Coronary artery (tissue), 2 donors: ENCODE measurements around the gene ATP5PO.

ENCODE experiments used
- DNase-seq: peaks from one replicate; pipeline ENCODE4 v3.0.0-alpha.2; 2017; ENCODE audit warnings: low spot score
- H3K27ac ChIP-seq, 2 donors: fragments of 200-600 bp; sonication (generic); one replicate each; pipeline ENCODE4 v1.5.1; 2016 to 2019
- H3K4me3 ChIP-seq: fragments of 200-600 bp; sonication (generic); 2 replicates; pipeline ENCODE4 v1.5.1; 2016; ENCODE audit warnings: mild to moderate bottlenecking, moderate library complexity
- TF ChIP-seq, protein P1 (sequence below): fragments of 200-600 bp; sonication (generic); IDR thresholded peaks from one replicate; pipeline ENCODE4 v1.5.1; 2019; ENCODE audit warnings: antibody characterized with exemption

Gene ATP5PO

DNA sequence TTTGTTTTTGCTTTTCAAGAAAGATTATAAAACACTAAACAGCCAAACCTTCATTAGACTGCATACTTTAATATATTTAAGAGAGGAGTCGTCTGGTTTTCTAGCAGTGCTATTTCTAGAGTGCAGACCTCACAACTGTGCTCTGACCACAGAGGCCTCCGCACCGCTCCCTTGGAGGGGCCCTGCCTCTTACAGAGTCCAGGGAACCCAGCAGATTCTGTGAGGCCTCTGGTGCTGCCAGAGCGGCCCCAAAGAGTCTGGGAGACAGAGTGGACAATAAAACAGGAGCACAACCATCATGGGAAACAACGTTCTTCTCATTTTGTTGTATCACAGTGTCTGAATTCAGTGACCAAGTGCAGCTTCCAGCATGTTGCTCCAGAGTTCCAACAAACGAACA, 5.8 kb downstream of the ATP5PO start:
- H3K27ac ChIP-seq, result no peak overlapping the region
- TF ChIP-seq, protein P1, sequence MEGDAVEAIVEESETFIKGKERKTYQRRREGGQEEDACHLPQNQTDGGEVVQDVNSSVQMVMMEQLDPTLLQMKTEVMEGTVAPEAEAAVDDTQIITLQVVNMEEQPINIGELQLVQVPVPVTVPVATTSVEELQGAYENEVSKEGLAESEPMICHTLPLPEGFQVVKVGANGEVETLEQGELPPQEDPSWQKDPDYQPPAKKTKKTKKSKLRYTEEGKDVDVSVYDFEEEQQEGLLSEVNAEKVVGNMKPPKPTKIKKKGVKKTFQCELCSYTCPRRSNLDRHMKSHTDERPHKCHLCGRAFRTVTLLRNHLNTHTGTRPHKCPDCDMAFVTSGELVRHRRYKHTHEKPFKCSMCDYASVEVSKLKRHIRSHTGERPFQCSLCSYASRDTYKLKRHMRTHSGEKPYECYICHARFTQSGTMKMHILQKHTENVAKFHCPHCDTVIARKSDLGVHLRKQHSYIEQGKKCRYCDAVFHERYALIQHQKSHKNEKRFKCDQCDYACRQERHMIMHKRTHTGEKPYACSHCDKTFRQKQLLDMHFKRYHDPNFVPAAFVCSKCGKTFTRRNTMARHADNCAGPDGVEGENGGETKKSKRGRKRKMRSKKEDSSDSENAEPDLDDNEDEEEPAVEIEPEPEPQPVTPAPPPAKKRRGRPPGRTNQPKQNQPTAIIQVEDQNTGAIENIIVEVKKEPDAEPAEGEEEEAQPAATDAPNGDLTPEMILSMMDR, result no peak
- no peak overlapping the region for H3K4me3 ChIP-seq
- DNase-seq, result no peak

DNA sequence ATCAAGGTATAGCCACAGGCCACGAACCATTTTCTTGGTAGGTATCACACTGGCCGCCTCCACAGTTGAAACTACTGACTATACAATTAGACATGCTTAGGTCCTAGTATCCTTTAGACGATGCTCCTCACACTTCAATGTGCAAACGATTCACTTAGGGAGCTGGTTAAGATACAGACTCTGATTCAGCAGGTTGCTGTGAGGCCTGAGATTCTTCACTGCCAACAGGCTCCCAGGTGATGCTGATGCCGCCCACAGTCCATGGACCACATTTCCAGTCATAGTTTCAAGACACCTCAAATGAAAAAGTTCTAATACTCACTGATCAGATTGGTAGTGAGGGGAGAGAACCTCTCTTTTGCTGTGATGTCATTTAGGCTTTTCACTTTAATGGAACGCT, 6.8 kb downstream of the ATP5PO start:
- TF ChIP-seq, protein P1, result no peak
- no peak for DNase-seq
- no peak overlapping the region for H3K27ac ChIP-seq
- H3K4me3 ChIP-seq, result no peak overlapping the region

DNA sequence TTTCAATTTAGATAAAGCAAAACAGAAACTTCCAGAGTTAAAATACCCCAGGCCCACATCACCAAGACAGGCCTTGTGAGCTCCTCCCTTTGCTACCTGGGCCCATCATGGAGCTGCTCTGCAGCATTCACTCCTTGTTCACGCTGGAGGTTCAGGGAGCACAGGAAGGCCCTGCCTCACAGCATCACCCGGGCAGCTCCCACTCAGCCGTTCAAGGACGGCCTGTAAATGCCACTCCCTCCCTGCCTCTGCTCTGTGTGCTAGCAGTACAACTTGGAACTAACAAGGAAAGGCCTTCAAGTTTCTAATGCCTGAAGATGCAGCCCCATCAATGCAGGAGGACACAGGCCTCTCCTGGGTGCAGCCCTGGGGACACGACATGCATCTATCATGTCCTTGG, 11.6 kb downstream of the ATP5PO start:
- Histone ChIP-seq H3K4me3 (no peak overlapping the region), H3K27ac (no peak overlapping the region)
- DNase-seq, result no peak
- TF ChIP-seq, protein P1, result no peak

GRCh38 chr21:33902349-33902748, 13.3 kb downstream of the ATP5PO start:
- Histone ChIP-seq H3K27ac (peak overlapping the region in 1 of 2 donors; percentile 21), H3K4me3 (no peak overlapping the region)
- DNase-seq, result no peak
- TF ChIP-seq, protein P1, result no peak

- Histone ChIP-seq H3K27ac (peak overlapping the region in 1 of 2 donors; percentile 21), H3K4me3 (no peak overlapping the region)
- TF ChIP-seq, protein P1, result peak; percentile 28
- no peak for DNase-seq
These were observed 14.0 kb downstream of the ATP5PO start for GRCh38 chr21:33901412-33902288.

DNA sequence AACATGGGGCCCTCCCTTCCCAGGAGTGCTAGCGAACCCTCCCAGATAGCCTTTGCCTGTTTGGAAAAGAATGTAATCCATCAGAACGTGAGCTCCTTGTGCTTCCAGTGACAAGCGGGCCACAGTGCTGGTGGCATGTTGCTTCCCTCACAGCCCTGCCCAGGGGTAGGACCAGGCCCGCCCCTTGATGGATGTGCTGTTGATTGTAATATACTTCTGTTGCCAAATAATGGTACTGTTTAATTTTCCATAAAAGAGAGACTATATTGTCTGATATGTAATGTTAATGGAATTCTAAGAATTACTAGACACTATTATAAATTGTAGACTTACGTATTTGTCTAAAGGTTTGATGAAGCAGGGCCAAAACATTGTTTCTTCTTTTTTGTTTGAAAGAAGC, 16.4 kb downstream of the ATP5PO start:
- TF ChIP-seq, protein P1, result no peak
- H3K4me3 ChIP-seq, result no peak overlapping the region
- H3K27ac ChIP-seq, result peak overlapping the region; percentile 57 to 70
- no peak for DNase-seq

GRCh38 chr21:33898586-33898985, 17.0 kb downstream of the ATP5PO start:
- DNase-seq, result no peak
- peak overlapping the region; percentile 57 to 70 for H3K27ac ChIP-seq
- TF ChIP-seq, protein P1, result no peak
- H3K4me3 ChIP-seq, result no peak overlapping the region
